ENCODE data around the gene CLCN4.

CLCN4 gene

GRCh38 chrX:10208281-10208856 lies 51.6 kb downstream of the CLCN4 start:
- H3K4me3 ChIP-seq (ENCODE audit: low read depth, low read length), result no peak overlapping the region
- TF ChIP-seq CTCF (IDR thresholded peaks at IDR 0.05; ENCODE audit: low read depth, low read length, missing control alignments), result no peak
- no peak for DNase-seq (ENCODE audit: low read depth)

GRCh38 chrX:10208953-10209352 lies 52.2 kb downstream of the CLCN4 start:
- TF ChIP-seq CTCF (IDR thresholded peaks at IDR 0.05; ENCODE audit: low read depth, low read length, missing control alignments), result no peak
- no peak for DNase-seq (ENCODE audit: low read depth)
- H3K4me3 ChIP-seq (ENCODE audit: low read depth, low read length), result no peak overlapping the region

- no peak overlapping the region for H3K4me3 ChIP-seq (ENCODE audit: low read depth, low read length)
- TF ChIP-seq CTCF (IDR thresholded peaks at IDR 0.05; ENCODE audit: low read depth, low read length, missing control alignments), result no peak
- no peak for DNase-seq (ENCODE audit: low read depth)
Observed at GRCh38 chrX:10212395-10212794, 55.6 kb downstream of the CLCN4 start.

- no peak for DNase-seq (ENCODE audit: low read depth)
- no peak for TF ChIP-seq CTCF (IDR thresholded peaks at IDR 0.05; ENCODE audit: low read depth, low read length, missing control alignments)
- no peak overlapping the region for H3K4me3 ChIP-seq (ENCODE audit: low read depth, low read length)
Observed at GRCh38 chrX:10213716-10214115, 56.9 kb downstream of the CLCN4 start.

DNA sequence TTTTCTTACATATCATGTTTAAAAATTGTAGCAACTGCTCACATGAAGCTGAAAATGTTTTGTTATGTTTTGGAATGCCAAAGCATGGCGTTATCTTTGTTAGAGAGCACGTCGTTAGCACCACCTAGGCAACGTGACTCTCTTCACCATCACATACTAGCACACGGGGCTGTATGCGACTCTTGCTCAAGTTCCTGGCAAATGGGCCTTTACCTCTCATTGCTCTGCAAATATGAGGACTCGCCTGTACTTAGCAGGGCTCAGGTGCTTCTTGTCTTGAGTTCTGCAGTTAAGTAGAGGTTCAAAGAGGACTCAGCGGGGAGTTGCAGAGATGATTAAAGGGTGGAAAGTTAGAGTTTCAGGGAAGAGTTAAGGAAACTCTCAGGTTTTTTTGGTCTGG lies 59.4 kb downstream of the CLCN4 start:
- no peak for TF ChIP-seq CTCF (IDR thresholded peaks at IDR 0.05; ENCODE audit: low read depth, low read length, missing control alignments)
- no peak for DNase-seq (ENCODE audit: low read depth)
- no peak overlapping the region for H3K4me3 ChIP-seq (ENCODE audit: low read depth, low read length)

DNA sequence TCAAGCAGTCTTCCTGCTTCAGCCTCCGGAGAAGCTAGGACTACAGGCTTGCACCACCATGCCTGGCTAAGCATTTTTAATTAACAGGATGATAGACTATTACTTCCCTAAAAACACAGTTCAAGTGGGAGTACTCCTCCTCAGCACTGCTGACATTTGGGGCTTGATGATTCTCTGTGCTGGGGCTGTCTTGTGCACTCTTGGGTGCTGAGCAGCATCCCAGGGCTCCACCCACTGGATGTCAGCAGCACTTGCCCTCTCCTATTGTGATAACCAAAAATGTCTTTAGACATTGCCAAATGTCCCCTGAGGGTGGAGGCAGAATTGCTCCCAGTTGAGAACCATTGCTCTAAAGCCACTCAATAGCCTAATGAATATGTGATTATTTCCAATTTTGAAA lies 60.4 kb downstream of the CLCN4 start:
- no peak for DNase-seq (ENCODE audit: low read depth)
- TF ChIP-seq CTCF (IDR thresholded peaks at IDR 0.05; ENCODE audit: low read depth, low read length, missing control alignments), result no peak
- no peak overlapping the region for H3K4me3 ChIP-seq (ENCODE audit: low read depth, low read length)

GRCh38 chrX:10221651-10222050 lies 64.9 kb downstream of the CLCN4 start:
- no peak overlapping the region for H3K4me3 ChIP-seq (ENCODE audit: low read depth, low read length)
- no peak for DNase-seq (ENCODE audit: low read depth)
- no peak for TF ChIP-seq CTCF (IDR thresholded peaks at IDR 0.05; ENCODE audit: low read depth, low read length, missing control alignments)
